NCI-H82 (cell line): ENCODE data around the gene CTDP1.
"Not testable (repeated sequence)": the region's sequence is repeated elsewhere in the genome, so short reads cannot be mapped to it uniquely, and the experiment has no call there.

Experiments used
- DNase-seq: peaks from one replicate; lab custom pipeline; 2025; lab: John Stamatoyannopoulos, UW

Gene CTDP1

DNA sequence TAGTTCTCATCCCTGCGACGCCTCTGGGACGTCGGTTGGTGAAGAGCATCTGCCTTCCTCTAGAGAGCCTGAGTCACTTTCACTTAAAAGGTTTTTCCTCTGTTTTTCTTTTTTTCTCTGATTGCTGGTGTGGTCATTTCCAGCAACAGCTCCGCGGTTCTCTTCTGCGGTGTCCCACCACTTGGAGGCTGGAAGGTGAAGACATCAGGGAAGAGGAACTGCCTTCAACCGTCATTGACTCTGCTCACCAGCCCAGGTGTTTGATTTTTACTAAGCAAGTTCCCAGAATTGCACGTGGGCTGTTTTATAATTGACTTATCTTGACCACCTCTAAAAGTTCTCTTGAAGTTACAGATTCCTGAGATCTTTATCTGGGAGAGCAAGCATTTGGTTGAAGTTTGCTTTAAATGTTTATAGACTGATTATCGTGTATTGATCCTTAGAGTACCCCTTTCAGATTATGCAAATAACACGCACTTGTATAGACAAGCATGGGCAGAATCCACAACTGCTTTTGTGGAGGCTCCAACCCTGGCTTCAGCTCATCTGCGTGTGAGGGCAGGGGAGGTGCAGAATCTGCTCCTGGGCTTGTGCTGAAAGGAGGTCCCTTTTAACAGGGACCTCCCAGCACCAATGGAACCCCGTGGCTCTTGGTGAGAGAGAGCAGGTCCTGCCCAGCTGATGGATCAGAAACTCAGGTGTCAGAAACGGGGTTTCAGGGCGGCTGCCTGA, 3.5 kb downstream of the CTDP1 start:
- no peak for DNase-seq

DNA sequence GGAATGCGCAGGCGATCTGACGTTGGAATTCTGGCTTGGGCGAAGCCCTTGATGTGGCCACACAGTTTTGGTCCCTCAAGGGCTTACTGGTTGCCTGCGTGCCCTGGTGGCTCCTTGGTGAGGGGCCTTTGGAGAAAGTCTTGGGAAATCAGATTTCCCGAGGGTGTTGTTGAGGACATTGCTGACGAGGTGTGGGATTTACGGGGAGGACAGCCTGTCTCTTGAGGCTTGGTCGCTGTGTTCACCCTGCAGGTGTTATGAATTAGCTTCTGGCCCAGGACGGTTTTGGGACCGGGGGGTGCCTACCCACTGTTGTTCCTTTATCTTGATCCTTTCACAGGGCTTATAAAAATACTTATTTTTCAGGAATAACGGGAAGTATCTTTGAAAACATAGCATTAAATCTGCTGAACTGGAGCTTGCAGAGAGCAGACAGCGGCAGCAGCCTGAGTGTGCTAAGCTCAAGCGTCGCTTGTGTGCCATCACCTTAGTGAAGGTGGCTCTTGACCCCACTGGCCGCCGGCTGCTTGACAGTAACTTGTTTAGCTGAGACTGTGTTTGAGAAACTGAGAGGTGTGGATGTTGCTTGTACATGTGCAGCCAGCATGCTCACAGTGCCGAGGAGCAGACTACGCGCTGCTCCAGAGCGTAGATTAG, 4.2 kb downstream of the CTDP1 start:
- no peak for DNase-seq

DNA sequence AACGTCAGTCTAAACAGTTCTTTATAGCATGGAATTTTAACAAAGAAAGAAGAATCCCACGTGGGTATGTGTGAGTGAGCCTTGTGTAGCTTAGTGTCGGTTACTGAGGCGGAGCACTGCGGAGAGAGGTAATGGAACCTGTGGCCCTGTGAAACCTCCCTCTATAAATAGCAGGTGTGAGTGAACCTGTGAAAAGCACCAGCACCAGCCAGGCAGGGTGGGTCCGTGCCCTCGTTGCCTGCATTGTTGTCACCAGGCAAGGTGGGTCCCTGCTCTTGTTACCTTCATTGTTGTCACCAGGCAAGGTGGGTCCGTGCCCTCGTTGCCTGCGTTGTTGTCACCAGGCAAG, 4.7 kb downstream of the CTDP1 start:
- no peak for DNase-seq

DNA sequence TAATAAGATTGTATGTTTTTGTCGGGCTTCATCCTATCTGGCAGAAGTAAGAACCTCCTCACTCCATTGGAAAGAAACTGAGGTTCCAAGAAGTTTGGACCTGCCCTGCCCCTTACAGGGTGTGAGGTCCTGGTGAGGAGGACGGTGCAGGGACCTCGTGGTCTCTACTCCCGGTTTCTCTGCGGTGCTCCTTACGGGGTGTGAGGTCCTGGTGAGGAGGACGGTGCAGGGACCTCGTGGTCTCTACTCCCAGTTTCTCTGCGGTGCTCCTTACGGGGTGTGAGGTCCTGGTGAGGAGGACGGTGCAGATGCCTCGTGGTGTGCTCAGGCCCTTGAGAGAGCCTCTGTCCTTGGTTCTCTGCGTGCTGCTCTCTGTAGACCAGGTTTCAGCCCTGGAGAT, 5.2 kb downstream of the CTDP1 start:
- DNase-seq = peak; percentile 7

DNA sequence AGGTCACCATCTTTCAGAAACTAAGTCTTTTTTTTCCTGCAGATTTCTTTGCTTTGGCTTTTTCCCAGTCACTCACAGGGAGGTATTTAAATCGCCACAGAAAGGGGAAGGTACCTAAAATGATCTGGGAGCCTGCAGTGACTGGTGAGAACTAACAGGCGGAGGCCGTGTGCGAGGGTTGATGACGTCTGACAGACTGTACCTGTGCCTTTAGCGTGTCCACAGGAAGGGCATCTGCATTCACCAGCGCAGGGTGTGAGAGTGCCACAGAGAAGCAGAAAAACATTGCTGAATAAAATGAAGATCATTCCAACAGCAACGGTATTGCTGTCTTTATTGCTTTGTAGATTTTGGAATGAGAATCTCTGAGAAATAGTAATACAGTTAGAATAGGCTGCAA, 5.7 kb downstream of the CTDP1 start:
- DNase-seq = no peak

DNA sequence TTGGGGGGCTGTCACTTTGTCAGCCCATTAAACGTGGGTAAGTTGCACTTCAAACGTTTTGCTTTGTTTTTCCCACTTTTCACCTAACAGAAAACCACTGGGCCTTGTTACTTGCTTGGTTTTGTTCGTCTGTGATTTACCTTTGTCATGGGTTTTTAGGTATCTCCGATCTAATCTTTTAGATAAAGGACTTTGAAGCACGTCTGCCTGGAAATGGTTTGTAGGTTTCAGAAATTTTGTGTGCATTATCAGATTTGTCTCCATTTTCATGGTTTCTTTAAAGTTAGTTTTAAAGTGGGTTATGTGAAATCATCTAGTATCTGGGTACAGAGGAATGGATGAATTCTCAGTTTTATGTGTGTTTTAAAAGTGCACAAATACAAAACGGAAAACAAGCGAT, 6.4 kb downstream of the CTDP1 start:
- DNase-seq = no peak

DNA sequence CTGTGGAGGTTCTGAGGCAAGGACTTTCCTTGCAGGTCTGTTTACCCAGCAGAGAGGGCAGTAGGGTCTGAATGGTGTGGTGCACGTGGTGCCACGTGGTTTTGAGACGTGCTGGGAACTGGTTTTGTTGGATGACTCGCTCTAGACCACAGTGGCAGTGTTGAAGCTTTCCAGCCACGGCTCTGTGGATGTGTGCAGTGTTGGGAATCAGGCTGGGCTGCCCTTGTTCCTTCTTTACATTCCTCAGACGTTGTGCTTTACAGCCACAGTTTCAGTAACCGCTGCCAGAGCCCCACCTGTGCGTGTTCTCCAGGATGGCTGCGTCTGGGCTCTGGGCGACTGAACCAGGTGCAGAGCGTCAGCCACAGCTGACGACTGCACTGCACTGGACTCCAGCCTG, 8.2 kb downstream of the CTDP1 start:
- no peak for DNase-seq

DNA sequence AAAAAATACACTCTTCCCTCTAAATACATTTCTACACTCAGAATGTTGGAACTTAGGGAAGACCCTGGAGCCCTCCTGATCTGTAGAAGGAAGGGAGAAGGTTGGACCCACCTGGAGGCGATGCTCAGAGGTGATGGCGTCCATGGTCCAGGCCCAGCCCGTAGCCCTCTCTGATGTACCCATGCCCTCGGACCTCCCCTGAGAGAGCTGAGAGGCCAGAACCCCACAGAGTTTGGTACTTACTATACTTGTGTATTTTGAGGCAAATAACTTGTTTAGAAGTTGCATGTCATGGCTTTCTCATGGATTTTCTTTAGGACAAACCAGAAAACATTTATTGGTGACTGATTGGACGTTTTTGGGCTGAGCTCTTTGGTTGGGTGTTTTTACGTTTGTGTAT, 10.5 kb downstream of the CTDP1 start:
- DNase-seq = no peak

DNA sequence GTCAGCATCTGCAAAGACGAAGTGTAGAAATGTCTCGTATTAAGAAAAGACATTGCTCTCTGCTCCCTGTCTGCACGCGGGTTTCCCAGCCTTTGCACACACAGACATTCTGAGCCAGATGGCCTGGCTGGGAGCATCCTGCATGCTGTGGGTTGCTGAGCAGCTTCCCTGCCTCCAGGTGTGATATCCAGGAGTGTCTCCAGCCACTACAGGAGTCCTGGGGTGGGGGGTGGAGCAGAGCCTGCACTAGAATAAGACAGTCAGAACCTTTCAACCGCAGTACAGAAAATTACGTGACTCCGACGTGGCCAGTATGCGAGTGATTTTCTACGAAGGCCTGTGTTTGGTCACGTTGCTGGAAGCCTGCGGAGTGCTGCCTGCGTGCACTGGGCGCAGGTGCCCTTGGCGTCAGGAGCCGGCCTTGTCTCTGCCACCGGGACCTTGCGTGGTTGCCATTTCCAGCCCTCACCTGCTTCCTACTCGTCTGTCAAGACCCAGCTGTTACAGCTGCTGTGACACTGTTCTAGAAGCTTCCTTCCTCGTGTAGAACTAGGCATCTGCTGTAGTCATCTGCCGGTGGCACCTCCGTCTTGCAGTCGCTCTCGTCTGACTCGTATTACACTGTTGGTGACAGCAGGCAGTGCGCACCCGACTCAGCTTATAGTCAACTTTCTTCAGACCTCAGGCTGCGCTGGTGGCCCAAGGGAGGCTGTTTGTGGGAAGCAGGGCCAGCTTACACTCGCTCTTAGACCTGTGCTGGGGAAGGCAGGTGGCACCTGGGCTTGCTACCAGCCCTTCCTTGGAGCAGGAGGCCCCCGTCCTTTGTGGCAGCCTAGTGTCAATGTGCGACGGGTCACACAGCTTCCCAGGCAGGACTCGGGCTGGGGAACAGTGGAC, 11.2 kb downstream of the CTDP1 start:
- no peak for DNase-seq

DNA sequence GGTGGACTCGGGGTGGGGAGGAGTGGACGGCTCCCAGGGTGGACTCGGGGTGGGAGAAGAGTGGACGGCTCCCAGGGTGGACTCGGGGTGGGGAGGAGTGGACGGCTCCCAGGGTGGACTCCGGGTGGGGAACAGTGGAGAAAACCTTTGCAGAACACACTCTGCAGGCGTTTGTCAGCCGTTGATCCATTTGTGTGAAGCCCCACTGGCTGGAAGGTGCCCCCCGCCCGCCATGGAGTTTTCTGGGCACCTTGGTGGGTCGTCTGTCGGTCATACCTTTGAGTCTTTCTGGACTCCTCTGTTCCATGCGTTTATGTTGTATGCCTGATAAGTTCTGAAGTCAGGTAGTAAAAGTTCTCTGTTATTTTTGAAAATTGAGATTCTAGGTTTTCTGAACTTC, 12.5 kb downstream of the CTDP1 start:
- no peak for DNase-seq

DNA sequence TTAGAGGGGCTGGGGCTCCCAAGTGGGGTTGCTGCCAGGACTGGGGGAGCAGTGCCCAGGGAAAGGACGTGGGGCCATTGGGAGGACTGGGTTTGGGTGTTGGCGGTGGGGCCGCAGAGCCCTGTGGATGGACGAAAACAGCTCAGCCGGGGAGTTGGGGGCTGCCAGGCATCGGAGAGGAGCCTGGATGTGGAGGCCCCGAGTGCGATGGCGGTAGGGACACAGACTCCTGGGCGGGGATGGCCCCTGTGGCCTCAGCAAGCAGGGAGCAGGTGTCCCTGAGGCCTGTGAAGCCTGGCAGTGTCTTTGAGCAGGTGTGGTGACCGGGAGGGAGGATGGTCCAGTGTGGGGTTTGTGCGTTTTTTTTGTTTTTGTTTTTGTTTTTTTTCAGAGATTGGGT, 13.3 kb downstream of the CTDP1 start:
- no peak for DNase-seq

DNA sequence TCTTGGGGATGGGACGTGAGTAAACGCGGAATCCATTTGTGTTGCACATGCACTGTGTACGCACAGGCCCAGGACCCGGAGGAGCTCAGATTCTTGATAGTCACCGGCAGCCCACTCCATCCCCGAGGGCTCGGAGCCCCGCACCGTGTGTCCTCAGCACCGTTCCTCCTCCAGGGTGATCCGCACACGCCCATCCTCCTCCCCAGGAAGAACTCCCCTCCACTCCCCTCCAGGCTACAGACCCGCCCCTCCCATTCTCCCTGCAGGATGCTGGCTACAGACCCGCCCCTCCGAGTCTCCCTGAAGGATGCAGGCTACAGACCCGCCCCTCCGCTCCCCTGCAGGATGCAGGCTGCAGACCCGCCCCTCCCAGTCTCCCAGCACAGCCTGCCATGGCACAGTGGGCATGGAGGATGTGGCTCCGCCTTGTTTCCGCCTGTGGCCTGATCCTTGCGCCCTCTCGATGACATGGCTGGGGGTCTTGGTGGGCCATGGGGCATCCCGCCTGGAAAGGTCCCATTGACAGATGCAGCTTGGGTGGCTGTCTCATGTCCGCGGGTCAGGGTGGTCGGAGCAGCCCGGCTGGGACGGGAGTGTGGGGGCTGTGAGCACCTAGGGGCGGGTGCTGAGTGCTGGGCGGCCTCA, 14.1 kb downstream of the CTDP1 start:
- DNase-seq = no peak

DNA sequence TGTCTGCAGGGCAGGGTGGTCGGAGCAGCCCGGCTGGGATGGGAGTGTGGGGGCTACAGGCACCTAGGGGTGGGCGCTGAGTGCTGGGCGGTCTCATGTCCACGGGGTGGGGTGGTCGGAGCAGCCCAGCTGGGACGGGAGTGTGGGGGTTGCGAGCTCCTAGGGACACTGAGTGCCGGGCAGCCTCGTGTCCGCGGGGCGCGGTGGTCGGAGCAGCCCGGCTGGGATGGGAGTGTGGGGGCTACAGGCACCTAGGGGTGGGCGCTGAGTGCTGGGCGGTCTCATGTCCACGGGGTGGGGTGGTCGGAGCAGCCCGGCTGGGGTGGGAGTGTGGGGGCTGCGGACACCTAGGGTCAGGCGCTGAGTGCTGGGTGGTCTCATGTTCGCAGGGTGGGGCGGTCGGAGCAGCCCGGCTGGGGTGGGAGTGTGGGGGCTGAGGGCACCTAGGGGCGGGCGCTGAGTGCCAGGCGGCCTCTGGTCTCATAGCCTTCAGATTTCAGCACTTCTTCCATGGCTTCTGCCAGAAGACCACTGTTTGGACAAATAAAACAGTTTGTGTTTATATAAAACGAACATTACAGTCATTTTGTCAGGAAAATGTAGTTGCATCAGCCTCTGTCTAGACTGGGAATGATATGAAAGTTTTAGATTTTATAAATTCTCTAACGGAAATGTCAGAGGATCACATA, 14.7 kb downstream of the CTDP1 start:
- not testable (repeated sequence) for DNase-seq

DNA sequence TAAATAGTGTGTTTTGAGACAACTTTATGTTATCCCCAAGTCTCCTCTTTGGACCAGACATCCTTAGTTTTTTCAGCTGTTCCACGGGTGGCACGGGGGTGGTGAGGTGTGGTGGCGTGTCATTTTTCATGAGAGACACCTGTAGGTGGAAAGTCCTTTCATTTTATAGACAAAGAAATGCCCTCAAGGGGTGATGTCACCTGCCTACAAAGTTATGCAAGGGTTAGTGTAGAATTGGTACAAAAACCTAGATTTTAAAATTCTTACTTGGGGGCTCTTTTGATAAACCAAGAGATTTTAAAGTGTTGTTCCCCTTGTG, 15.3 kb downstream of the CTDP1 start:
- DNase-seq = no peak

DNA sequence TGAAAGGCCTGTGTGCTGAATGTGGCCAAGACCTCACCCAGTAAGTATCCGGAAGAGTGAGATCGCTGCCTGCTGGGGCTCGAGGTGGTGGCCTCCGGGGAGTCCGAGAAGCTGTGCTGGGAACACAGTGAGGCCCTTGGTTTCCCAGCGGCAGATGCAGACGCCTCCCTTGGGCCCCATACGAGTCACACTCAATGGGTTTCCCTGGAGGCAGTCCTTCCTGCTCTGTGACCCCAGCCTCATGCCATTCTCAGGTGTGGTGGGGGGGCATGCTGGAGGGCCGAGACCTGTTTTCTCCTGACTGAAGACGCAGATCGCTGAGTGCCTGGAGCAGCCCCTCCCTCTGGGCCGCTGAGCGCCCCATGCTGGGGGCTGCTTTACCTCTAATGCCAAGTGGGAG, 15.7 kb downstream of the CTDP1 start:
- no peak for DNase-seq

DNA sequence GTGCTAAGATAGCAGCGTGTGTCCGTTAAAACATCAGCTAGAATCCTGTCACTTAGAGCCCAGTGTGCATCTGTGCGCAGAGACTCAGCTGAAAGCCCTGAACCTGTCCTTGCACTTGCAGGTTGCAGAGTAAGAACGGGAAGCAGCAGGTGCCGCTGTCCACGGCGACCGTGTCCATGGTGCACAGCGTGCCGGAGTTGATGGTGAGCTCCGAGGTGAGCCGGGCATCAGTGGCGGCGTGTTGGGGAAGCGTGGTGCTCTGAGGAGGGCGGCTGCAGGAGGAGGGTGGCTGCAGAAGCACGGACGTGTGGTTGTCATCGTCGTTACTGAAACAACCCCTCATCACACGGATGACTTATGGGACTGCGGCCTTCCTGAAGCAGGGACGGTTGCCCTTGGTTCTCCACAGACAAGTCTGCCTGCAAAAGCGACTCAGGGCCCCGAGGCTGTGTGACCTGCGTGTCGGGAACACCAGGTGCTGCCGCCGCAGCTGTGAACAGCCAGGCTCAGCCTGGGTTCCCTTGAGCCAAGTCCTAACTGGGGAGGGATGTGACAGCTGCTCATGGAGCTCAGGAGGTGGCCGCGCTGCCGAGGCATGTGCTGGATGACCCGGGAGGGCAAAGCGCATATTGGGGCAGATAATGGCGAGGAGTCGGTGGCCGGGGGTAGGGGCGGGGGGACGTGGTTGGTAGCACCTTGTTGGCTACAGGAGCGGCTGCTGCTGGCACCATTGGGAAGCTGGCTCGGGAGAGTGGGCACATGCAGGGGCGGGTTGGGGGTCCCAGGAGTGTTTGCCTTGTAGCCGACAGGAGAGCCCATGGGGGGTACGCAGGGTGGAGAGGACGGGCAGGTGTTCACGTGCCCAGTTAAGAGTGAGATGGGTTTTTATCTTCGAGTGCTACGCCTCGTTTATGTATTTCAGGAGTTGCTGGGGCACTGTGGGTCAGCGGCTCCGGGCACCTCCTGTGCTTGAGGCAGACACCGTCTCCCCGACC, 16.6 kb downstream of the CTDP1 start:
- DNase-seq = no peak

DNA sequence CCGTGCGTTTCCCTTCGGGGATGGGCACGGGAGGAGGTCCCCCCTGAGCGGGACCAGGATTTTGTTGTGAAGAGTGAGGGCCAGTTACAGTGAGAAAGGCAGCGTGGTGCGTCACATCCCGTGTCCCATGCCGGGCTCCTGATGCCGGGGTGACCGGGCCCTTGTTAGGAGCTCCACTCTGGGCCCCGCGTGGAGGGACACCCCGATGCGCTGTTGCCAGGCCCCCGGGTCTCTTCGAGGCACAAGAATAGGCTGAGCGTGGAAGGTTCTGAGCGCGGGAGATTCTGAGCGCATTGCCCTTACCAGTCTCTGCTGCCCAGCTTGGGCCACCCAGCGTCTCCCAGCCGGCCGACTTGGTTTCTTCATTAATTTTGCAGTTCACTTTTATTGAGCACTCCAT, 17.6 kb downstream of the CTDP1 start:
- DNase-seq = no peak

DNA sequence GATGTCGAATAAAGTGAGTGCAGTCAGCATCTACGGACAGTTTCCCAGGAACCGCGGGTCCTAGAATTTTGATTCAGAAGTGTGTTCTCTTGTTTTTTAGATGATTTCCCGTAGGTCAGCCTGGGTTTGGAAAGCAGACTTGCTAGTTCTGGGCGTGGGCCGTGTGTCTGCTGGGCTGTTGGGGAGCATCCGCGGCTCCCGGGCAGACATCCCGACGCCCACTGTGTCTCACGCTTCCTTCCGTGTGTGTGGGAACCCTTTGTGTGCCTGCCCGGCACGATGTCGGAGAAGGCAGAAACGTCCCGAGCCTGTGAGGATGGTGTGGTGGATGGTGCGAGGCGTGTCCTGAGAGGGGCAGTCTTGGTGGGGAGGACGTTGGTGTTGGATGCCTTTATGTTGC, 18.4 kb downstream of the CTDP1 start:
- DNase-seq = no peak

DNA sequence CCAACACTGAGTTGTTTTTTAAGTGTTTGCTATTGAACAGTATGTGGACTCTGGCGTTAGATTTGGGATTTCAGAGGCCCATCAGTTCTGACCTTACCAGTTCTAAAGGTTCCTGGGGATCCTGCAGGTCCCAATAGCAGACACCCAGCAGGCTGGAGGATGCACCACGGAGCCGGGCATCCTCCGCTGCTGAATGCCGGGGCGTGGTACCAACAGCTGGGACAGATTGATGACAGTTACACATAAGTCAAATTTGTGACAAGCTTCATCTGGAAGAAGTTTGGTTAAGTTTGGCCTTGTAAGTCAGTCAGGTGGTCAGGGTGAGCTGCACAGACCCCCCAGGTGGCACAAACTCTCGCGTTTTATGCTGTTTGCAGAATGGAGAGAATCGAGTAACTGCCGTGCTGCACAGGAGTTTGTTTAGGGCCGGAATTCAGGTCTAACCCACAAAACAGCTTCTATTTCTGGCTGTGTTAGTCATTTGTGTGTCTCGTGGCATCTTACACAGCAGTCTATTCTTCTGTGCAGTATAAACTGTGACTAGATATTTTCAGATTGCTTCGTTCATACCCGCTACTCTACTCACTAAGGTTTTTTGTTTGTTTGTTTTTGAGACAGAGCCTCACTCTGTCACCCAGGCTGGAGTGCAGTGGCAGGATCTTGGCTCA, 19.2 kb downstream of the CTDP1 start:
- no peak for DNase-seq

DNA sequence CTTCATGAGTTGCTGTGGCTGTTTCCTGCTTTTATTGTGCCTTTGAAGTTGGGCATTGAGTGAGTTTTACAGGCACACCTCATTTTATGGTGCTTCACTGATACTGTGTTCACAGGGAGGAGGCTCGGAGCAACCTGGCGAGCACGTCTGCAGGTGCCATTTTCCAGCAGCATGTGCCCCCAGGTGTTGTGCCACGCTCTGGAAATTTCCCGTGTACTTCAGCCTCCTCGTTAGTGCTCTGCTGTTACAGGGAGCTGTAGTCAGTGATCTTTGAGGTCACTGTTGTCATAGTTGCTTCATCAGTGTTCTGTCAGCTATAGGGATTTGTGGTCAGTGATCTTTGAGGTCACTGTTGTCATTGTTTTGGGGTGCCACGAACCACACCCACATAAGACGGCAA, 20.1 kb downstream of the CTDP1 start:
- DNase-seq = no peak
